Measurements from ENCODE around the gene AJUBA.
"Not testable (repeated sequence)": the region's sequence is repeated elsewhere in the genome, so short reads cannot be mapped to it uniquely, and the experiment has no call there.

Gene AJUBA

DNA sequence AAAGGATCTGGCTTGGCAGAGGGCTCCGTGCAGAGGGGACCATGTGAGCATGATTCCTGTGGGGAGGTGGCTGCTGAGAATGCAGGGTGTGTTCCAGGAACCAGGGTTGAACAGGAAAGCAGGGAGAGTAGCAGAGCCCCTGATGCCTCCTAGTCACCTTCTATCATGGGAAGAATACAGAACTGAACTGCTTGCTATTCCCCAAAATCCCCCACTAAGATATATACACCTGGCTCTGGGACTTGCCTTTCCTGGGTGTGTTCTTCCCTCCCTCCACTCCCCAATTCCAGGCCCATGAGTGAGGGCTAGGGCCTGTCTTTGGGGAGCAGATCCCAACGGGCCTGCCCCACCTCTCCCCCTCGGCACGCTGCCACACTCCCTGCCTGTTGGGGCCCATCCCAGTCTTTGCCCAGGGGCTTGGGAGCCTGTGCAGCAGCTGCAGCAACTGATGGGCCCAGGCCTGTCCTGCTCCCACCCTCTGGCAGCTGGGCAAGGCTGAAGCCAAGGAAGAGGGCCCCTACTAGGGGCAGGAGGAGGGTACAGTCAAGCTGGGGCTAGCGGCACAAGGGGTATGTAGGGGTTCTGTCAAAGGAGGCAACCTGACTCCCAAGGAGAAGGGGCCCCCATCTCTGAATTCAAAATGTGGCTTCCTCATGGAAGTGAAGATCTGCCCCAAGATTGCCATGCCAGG lies 3.2 kb downstream of the AJUBA start:
- DNase-seq, result no peak

DNA sequence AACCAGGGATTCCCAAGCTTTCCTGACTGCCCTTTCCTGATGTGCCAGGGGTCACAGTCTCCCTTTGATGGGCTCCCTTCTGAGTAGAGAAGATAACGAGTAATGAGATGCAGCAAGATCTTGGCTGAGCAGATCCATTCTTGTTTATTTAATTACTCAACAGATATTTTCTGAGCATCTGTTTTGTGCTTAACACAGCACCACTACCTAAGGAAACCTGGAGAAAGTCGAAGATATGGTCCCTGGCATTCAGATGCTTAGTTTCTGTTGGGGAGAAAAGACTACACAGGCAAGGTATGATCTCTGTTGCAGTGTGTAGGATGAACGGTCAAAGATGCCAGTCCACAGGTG lies 3.9 kb downstream of the AJUBA start:
- DNase-seq, result no peak

DNA sequence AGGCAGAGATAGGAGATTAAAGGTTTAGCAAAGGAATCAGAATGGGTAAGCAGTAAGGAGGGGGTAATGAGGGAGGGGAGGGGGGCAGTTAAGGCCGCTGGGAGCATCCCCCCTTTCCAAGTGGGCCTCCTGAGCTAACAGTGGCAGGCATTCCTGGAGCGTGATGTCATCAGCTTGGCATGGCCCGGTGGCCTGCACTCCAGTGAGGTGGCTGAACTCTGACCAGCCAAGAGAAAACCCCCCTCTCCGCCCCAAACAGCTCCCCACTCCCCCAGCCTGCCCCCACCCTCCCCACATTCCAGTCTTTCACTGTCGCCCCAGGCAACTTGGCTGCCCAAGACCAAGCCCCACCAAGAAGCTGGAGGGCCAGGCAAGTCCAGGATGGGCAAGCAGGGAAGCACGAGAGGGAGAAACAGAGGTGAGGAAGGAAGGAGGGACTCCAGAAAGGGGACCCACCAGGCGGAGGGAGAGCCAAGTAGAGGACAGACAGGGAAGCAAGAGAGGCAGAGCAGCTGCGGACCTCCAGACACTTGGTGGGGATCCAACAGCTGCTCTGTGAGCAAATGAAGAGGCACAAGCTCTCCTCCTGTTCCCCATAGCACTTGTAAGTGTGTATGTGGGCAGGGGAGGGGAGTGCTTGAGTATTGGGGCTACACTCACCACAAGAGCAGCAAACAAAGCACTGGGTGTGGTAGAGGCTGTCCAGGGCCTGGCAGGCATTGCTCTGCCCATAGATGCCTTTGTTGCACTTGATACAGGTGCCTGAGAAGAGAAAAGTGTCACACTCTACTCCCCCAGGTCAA lies 4.5 kb downstream of the AJUBA start:
- no peak for DNase-seq

DNA sequence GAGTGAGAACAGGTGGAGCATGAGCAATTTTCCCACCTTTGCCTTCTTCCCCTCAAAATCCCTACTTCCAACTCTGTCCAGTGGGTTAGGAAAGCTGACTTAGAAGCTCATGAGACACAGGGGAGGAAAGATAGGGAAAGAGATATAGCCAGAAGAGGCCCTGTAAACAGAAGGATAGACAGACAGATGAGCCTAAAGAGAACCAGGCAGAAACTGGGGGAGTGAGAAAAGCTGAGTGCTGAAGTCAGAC lies 5.0 kb downstream of the AJUBA start:
- DNase-seq, result no peak

DNA sequence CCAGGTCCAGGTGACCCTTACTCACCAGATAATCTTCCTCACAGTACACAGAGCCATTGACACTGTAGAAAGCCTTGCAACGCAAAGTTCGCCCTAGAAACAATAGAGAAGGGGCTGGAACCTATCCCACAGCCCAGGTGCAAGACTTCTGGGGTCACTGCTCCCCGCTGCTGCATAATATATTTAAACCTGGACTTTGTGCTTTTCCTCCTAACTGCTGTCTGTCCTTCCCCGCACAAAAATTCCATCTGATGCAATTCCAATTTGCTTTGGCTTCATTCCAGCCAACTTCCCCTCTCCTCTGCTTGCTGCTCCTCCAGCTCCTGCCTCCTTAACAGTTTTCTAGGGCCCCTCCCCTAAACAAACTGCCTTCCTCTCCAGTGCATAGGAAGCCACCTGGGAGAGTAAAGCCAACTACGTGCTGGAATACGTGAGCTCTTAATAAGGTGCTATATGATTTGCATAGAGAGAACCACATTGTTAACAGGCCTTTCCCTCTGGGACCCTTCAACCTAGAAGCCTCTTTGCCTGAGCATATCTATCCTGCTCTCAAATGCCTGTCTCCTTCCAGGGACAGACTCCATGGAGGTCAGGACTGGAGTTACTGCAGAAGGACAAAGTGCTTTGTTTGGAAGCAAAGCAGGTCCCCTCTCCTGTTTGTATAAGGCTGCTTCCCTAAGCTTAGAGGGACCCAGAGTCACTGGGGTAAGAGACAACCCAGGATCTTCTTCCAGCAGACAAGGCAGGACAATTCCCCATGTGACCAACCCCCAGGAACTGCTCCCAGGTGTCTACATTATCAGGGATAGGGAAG lies 5.5 kb downstream of the AJUBA start:
- no peak for DNase-seq

DNA sequence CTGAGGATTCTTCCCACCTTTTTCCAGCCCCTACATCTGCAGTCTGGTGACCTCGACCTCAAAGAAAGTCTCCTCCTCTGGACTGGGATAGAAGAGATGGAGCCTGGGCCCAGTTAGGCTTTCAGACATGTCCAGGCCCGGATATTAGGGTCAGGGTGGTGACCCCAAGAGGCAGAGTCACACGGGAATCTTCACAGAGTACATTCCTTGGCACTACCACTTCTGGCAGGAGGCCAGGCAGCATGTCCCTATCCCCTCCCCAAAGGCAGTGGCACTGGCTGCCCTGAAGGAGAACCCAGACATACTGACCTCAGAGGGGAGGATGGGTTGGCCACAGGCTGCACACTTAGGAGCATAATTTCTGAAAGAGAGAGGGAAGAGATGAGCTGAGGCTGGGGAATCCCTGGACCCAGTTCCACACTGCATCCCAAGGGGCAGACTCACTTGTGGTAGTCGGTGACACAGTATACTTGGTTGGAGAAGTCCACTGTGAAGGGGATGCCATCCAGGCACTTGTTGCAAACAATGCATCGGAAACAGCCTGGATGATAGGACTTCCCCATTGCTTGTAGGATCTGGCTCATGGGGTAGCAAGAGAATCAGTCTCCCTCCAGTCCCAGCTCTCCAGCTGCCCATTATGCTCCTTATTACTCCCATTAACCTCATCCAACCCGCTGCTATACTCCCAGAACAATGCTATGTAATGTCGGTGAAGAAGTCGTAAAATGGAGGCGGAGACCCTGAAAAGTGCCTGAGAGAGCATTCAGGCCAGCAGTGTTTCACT lies 7.6 kb downstream of the AJUBA start:
- no peak for DNase-seq

DNA sequence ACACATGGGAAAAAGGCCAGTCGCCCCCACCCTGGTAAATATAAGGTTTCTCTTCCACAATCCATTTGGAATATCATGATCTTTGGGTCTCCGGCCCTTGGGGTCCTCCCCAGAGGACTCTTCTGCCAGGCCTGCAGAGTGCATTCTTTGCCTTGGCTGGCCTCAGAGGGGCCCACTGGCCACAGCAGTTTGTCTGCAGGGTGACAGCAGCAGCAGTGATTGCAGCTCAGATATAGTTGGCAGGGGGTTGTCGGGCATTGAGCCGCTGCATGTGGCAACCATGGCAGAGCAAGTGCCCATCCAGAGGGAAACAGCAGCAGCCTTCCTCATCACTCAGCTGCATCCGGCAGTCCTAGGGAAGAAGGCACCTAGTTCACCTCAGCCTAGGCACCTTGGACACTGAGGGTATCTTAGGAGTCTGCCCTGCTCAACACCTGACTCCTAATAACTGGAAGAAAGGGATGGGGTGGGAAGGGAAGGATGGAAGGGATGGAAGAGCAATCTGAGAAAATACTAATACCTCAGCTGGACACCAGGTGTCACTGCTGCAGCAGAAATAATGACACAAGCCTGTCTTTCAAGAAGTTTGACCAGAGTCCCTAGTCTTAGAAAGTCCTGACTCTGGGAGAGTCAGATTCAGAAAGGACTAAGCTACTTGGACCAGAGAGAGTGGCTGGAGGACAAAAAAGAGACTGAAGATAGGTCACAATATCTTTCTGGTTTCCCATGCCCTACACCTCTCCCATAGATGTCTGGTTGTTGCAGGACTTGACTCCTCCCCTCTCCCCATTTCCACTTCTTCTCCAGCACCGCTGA lies 8.9 kb downstream of the AJUBA start:
- peak; percentile 31 to 61 for DNase-seq

DNA sequence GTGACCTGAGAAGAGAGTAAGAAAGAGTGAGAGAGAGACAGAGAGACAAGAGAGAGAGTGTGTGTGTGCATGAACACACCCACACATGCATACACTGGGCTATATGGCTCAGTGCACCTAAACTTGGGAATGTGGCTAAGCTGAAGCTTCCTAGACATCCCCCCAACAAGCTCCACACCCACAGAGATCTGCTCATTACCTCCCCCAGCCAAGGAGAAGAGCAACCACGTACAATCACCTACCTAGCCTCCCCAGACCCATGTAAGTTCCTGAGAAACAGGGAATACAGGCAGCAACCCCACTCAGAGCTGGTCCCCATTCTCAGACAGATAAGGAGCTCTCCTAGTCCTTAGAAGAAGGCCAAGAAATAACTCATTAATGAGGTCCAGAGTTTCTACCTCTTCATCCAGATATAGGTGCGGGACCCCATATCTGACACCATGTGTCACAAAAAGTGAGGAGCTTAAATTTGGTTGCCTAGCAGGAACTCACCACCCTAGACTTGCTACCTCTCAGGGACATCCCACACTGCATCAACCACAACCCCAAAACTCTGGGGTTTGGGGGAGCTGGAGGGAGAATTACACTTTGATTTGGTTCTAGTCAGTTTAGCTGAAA lies 9.9 kb downstream of the AJUBA start:
- DNase-seq, result no peak

DNA sequence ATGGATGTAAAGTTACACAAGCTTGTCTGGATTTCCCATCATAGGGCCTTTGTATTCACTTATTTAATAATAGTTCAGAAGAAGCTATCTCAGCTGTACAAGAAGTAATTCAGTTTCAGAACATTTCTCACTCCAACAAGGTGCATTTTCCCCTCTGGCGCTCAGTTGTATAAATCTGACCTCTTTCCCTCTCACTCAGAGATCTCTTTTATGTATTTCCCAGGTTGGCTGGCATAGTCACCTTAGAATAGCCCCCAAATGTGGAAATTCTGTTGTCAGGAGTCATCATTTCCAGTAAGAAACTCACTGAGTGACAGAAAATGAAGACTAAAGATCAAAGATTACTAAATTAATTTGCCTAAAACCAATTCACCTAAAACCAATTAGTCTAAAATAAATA lies 11.2 kb downstream of the AJUBA start:
- no peak for DNase-seq

DNA sequence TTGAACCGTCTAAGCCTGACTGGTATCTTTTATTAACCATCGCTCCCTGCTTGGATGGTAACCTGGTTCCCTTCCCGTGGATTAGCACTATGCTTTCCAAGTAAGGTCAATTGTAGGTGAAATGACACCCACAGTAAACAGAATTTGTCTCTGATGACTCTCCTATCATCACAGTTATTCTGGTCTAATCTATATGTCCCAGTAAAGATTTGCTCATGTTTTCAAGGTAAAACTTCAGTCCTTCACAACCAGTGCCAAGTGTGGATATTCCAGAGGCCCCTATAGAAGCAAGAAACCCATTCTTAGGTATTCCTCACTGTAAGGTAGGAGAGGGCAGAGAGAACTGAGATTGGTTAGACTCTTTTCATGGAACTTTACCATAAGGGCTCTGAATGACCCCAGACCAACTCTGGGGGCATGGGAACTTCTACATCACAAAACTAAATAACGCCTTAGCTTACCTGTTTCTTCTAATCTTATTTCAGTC lies 15.5 kb downstream of the AJUBA start:
- DNase-seq, result no peak

DNA sequence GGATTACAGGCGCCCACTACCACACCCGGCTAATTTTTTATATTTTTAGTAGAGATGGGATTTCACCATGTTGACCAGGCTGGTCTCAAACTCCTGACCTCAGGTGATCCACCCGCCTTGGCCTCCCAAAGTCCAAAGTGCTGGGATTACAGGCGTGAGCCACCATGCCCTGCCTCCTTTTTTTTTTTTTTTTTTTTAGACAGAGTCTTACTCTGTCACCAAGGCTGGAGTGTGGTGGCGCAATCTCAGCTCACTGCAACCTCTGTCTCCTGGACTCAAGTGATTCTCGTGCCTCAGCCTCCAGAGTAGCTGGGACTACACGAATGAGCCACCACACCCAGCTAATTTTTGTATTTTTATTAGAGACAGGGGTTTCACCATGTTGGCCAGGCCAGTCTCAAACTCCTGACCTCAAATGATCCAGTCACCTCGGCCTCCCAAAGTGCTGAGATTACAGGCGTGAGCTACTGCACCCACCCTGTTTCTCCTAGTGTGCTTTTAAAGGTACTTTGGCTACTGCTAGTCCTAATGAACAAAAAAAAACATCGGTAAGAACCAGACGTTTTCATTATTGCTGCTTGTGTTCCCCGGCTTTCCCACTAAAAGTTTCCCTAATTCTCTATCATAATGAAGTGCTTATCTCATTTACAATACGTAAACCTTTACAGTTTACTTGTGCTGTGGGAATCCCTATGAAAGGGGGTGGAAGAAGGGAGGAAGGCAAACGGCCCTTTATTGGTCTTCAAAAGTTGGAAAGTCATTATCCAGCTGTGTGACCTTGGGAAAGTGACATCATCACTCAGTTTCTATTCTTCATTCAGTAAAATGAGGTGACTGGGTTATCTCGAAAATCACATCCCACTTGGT lies 16.2 kb downstream of the AJUBA start:
- not testable (repeated sequence) for DNase-seq

DNA sequence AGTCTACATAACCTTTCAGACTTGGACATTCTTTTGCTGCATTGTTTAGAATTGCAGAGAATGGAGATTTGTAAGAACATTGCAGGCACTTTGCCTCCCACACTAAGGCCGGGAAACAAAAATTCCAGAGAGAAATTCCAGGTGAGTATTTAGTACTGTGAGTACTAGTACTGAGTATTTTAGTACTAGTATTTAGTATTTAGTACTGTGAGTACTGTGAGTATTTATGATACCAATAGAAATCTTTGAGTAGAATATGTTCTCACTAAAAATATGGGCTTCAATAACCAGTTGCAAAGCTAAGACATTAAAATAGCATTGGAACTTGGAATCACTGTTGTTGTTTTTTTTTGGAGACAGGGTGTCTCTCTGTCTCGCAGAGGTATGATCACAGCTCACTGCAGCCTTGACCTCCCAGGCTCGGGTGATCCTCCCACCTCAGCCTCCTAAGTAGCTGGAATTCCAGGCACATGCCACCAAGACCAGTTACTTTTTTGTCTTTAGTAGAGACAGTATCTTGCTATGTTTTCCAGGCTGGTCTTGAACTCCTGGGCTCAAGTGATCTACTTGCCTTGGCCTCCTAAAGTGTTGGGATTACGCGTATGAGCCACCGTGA lies 20.2 kb downstream of the AJUBA start:
- DNase-seq, result no peak

DNA sequence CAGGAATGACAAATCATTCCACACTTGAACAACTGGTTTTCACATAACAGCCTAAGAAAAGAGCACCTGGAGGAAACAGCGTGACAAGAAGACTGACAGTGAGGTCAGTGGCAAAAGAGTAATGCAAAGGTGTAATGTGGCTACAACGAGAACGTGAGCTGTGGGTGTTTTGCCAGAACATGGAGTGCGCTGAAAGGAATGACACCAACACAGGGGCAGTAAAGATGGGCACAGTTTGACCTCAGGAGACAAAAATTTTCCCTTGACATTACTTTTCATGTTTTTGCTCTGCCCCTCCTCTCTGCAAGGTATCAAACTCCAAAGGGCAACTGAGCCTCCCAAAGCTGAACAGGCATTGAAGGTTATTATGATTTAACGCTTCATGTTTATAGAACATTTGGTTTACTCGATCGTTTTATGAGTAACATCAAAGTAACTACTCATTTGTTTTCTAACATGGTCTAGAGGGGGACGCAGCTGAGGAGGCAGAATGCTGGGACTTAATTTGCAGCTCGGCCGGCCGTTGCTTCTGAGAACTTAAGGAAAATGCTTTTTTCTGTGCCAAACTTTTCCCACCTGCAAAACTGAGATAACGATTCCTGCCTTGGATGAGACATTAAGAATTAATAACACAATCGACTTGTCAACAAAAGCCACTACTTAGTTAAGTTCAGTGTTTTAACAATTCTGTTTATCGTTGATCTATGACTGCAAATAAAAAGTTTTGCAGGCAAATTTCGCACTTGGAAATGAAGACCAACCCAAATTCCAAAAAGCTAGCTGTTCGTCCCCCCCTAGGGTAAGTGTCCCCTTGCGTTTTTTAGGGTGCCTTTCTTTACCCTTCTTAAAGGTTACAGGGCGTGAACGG lies 26.4 kb downstream of the AJUBA start:
- DNase-seq, result no peak

DNA sequence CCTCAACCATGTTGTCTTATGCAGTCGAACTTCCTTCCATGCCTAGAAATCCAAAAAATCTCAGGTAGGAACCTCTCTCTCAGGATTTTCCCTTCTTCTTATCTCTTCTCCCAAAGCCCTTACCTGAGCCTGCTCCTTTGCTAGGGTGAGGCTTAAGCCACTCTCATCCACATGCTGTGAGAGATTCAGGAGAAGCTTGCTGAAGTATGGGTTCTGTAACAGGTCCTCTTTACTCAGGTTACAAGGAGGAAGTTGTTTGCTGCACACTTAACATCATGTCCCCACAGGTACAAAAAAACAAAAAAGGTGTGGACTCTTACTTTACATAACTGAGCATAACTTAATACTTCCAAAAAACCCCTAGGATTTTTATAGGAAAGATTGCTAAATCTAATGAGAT lies 29.9 kb downstream of the AJUBA start:
- no peak for DNase-seq

DNA sequence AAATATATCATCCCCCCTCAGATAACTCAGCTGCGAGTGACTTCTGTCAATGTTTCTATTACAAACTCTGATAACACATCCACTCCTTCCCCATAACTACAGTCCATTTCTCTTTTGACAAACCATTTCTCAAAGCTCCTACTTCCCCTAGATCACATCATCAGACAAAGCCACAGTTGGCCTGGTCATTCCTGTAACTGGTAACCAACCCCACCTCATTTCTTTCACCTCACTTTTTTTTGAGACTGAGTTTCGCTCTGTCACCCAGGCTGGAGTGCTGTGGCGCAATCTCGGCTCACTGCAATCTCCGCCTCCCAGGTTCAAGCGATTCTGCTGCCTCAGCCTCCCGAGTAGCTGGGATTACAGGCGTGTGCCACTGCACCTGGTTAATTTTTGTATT lies 30.6 kb downstream of the AJUBA start:
- DNase-seq, result peak in 1 of 2 donors; percentile 40

DNA sequence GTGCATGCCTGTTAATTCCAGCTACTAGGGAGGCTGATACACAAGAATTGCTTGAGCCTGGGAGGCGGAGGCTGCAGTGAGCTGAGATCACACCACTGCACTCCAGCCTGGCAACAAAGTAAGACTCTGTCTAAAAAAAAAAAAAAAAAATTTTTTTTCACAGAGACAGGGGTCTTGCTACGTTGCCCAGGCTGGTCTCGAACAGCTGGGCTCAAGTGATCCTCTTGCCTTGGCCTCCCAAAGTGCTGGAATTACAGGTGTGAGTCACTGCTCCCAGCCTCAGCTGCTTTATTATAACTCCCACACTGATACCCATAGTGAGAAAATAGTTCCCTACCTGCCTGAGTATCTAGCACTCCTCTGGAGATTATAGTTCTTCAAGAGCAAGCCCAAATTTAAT lies 36.7 kb downstream of the AJUBA start:
- DNase-seq, result no peak

DNA sequence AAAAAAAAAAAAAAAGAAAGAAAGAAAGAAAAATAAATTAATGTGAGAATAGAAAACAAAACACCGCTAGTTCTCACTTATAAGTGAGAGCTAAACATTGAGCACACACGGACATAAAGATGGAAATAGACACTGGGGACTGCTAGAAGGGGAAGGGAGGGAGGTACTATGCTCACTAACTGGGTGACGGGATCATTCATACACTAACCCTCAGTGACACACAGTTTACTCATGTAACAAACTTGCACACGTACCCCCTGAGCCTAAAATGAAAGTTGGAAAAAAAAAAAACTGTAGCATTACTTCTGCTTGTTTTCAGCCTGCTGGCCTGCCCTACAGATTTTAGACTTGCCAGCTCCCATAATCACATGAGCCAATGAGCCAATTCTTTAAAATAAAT lies 42.7 kb downstream of the AJUBA start:
- no peak for DNase-seq

DNA sequence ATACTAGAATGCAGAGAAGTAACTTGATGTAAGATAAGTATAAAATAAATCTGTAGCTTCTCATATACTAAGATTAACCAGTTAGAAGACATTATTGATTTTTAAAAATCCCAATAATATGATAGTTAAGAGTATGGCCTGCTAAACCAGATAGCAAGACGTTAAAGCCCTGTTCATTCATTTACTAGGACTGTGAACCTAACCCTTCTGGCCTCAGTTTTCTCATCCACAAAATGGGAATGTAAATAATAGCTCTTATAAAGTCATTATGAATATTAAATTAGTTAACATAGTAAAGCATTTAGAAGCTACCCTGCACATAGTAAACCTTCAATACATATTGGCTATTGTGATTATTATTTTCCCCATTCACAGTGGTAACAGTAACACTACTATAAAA lies 47.2 kb downstream of the AJUBA start:
- no peak for DNase-seq

DNA sequence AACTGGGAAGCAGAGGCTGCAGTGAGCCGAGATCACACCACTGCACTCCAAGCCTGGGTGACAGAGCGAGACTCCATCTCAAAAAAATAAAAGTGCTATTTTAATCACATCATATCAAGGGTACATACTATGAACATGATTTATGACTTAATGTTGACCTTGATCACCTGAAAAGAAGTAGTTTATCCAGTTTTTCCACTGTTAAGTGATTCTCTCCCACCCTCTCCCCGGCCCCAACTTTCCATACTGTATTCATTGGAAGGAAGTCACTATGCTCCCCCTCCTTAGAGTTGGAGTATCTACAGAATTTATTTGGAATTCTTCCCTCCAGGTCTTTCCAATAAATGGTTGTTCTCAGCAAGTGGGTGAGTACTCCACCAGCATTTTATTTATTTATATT lies 50.2 kb downstream of the AJUBA start:
- DNase-seq, result no peak

Data from CD4-positive, alpha-beta T cell treated with Interferon alpha-2 for 1 hour (primary cell).